ENCODE results near the gene THG1L.

DNA sequence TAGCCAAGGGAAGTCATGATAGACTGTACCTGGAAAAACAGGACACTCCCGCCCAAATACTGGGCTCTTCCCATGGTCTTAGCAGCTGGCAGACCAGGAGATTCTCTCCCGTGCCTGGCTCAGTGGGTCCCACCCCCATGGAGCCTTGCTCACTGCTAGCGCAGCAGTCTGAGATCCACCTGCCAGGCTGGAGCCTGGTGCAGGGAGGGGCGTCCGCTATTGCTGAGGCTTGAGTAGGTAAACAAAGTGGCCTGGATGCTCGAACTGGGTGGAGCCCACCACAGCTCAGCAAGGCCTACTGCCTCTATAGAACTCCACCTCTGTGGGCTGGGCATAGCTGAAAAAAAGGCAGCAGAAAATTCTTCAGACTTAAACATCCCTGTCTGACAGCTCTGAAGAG, 10.1 kb upstream of the THG1L start:
- no peak for TF ChIP-seq POLR2A (IDR thresholded peaks at IDR 0.05)
- TF ChIP-seq, protein P1, sequence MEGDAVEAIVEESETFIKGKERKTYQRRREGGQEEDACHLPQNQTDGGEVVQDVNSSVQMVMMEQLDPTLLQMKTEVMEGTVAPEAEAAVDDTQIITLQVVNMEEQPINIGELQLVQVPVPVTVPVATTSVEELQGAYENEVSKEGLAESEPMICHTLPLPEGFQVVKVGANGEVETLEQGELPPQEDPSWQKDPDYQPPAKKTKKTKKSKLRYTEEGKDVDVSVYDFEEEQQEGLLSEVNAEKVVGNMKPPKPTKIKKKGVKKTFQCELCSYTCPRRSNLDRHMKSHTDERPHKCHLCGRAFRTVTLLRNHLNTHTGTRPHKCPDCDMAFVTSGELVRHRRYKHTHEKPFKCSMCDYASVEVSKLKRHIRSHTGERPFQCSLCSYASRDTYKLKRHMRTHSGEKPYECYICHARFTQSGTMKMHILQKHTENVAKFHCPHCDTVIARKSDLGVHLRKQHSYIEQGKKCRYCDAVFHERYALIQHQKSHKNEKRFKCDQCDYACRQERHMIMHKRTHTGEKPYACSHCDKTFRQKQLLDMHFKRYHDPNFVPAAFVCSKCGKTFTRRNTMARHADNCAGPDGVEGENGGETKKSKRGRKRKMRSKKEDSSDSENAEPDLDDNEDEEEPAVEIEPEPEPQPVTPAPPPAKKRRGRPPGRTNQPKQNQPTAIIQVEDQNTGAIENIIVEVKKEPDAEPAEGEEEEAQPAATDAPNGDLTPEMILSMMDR (IDR thresholded peaks at IDR 0.05) = no peak
